Measurements from ENCODE around the gene AGBL2.
"Not testable (repeated sequence)": the region's sequence is repeated elsewhere in the genome, so short reads cannot be mapped to it uniquely, and the experiment has no call there.

Gene AGBL2

DNA sequence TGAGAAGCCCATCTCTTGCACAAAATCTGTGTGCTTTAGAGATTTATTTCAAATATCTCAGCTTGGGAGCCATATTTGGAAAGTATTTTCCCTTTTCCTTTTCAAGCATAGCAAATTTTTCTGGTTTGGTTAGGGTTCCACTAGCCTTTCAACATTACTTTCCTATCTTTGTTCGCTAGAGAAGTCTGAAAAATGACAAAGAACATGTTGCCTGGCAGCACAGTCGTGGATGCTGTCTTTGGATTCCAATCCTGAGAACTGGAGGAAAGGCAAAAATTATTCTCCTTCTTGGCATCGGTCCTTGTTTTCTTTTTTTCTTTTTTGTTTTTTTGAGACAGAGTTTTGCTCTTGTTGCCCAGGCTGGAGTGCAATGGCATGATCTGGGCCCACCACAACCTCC lies 65.9 kb downstream of the AGBL2 start:
- Histone ChIP-seq H3K27me3 (ENCODE audit: control insufficient read depth, insufficient read depth, low read length) (no peaks in the 10 kb centered on the region), H3K9ac (ENCODE audit: low read length) (no peak overlapping the region), H3K4me1 (ENCODE audit: control insufficient read depth, insufficient read depth, low read length) (no peaks in the 10 kb centered on the region), H3K4me3 (ENCODE audit: low read length) (no peak overlapping the region), H3K27ac (ENCODE audit: low read depth, low read length) (no peak overlapping the region), H3K36me3 (ENCODE audit: control insufficient read depth, insufficient read depth, low read length) (no peaks in the 10 kb centered on the region)

DNA sequence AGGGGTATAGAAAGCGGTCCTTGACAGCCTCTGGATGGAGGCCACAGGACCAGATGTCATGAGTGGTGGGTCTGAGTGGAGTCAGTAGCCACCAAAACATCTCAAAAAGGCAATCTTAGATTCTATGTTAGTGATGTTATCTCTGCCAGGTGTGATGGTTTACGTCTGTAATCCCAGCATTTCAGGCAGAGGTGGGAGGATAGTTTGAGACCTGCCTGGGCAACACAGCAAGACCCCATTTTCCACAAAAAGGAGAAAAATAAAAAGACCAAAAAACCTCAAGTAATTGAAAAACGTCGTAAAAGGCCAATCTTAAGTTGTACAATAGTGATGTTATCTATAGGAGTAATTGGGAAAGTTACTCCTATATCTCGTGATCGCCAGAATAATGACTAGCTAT lies 69.2 kb downstream of the AGBL2 start:
- no peak overlapping the region for H3K27ac ChIP-seq (ENCODE audit: low read depth, low read length)
- no peak overlapping the region for H3K4me3 ChIP-seq (ENCODE audit: low read length)
- H3K36me3 ChIP-seq (ENCODE audit: control insufficient read depth, insufficient read depth, low read length): no peaks in the 10 kb centered on the region
- H3K4me1 ChIP-seq (ENCODE audit: control insufficient read depth, insufficient read depth, low read length): peaks cover 8% of the 10 kb centered on the region
- no peak overlapping the region for H3K9ac ChIP-seq (ENCODE audit: low read length)
- no peaks in the 10 kb centered on the region for H3K27me3 ChIP-seq (ENCODE audit: control insufficient read depth, insufficient read depth, low read length)

DNA sequence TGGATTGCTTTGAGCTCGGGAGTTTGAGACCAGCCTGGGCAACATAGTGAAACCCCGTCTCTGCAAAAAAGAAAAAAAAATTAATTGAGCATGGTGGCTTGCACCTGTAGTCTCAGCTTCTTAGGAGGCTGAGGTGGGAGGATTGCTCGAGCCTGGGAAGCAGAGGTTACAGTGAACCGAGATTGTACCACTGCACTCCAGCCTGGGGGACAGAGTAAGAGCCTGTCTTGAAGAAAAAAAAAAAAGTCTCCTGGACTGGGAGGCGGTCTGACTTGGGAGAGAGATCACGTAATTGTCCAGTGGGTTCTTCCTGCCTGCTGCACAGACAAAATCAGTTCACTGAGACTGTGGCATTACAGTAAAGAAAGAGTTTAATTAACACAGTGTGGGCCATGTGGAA lies 69.7 kb downstream of the AGBL2 start:
- H3K36me3 ChIP-seq (ENCODE audit: control insufficient read depth, insufficient read depth, low read length): no peaks in the 10 kb centered on the region
- H3K4me3 ChIP-seq (ENCODE audit: low read length): no peak overlapping the region
- H3K27me3 ChIP-seq (ENCODE audit: control insufficient read depth, insufficient read depth, low read length): no peaks in the 10 kb centered on the region
- H3K4me1 ChIP-seq (ENCODE audit: control insufficient read depth, insufficient read depth, low read length): peaks cover 9% of the 10 kb centered on the region
- no peak overlapping the region for H3K9ac ChIP-seq (ENCODE audit: low read length)
- no peak overlapping the region for H3K27ac ChIP-seq (ENCODE audit: low read depth, low read length)

DNA sequence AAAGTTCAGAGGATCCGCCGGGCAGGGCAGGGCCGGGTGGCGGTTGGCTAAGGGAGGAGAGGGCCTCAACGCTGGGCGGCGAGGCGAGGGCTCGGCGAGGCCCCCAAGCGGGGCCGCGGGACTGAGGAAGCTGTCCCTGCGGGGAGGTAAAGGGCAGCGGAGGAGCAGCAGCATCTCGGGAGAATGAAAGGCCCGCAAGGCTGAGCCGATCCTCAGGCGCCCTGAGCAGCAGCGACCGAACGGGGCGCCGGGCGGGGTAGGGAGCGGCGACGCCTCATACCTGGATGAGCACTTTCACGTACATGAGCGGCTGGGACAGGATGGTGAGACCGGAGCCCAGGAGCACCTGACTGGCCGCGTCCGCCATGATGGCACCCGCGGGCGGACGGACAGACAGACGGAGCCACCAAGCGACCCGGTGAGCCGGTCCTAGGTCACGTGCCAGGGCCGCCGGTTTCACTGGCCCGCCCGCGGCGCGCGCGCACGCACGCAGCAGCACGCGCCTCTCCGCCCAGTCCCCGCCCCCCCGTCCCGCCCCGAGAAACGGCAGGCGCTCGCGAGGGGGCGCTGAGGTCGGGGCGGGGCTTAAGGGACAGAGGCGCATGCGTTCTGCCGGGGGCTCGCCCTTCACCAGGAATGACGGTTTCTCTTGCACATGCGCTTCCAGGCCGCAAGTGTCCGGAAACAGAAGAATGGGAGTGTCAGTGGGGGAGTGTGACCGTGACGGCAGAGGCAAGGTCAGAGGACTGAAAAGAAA lies 72.9 kb downstream of the AGBL2 start, which contains the start of gene MTCH2:
TSS of gene MTCH2 (minus strand) at position 461 of the 757 bp plus-strand sequence. CDS start at position 367, 94 bp downstream.
- H3K4me1 ChIP-seq (ENCODE audit: control insufficient read depth, insufficient read depth, low read length): peaks cover 9% of the 10 kb centered on the region
- peak within 1 kb of the TSS; percentile 90 for H3K9ac ChIP-seq (ENCODE audit: low read length)
- H3K4me3 ChIP-seq (ENCODE audit: low read length): peak within 1 kb of the TSS; percentile 92
- peak within 1 kb of the TSS; percentile 85 for H3K27ac ChIP-seq (ENCODE audit: low read depth, low read length)
- H3K27me3 ChIP-seq (ENCODE audit: control insufficient read depth, insufficient read depth, low read length): no peaks in the 10 kb centered on the region
- no peaks in the 10 kb centered on the region for H3K36me3 ChIP-seq (ENCODE audit: control insufficient read depth, insufficient read depth, low read length)

DNA sequence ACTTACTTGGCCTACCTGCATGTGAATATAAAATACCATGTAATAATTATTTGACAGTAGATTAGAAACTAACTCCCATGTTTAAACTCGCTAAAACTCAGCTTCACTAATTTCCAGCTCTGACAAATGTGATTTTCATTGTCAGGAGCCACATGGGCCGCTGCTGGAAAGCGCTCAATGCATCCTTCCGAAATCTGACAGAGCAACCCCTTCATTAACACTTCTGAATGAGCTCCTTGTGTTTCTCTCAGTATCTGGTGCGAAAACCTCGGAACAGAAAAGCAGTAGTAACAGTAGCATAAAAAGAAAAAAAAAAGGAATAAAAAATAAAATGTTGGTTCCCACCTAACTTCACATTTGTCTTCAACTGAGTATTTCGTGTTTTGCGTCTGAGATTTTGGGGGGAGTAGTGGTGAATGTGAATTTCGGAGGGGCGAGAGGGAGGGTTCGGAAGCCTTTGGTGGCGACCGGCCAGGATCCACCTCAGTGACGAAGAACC lies 73.5 kb downstream of the AGBL2 start:
- H3K4me1 ChIP-seq (ENCODE audit: control insufficient read depth, insufficient read depth, low read length): peaks cover 9% of the 10 kb centered on the region
- H3K36me3 ChIP-seq (ENCODE audit: control insufficient read depth, insufficient read depth, low read length): no peaks in the 10 kb centered on the region
- H3K27me3 ChIP-seq (ENCODE audit: control insufficient read depth, insufficient read depth, low read length): no peaks in the 10 kb centered on the region
- peak overlapping the region; percentile 90 for H3K9ac ChIP-seq (ENCODE audit: low read length)
- H3K27ac ChIP-seq (ENCODE audit: low read depth, low read length): peak overlapping the region; percentile 85
- H3K4me3 ChIP-seq (ENCODE audit: low read length): peak overlapping the region; percentile 92

DNA sequence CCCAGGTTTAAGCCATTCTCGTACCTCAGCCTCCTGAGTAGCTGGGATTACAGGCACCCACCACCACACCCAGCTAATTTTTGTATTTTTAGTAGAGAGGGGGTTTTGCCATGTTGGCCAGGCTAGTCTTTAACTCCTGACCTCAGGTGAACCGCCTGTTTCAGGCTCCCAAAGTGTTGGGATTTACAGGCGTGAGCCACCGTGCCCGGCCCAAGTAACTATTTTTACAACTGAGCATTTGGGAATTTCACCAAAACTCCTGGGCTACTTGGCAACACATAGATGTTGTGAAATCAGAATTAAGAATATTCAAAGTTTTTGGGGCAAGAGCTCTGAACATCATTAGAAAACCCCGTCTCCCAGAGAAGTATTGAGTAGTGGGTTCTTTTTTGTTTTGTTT lies 74.7 kb downstream of the AGBL2 start:
- not testable (repeated sequence) for H3K36me3 ChIP-seq (ENCODE audit: control insufficient read depth, insufficient read depth, low read length); H3K4me1 ChIP-seq (ENCODE audit: control insufficient read depth, insufficient read depth, low read length); H3K27me3 ChIP-seq (ENCODE audit: control insufficient read depth, insufficient read depth, low read length); H3K9ac ChIP-seq (ENCODE audit: low read length); H3K27ac ChIP-seq (ENCODE audit: low read depth, low read length); H3K4me3 ChIP-seq (ENCODE audit: low read length)

DNA sequence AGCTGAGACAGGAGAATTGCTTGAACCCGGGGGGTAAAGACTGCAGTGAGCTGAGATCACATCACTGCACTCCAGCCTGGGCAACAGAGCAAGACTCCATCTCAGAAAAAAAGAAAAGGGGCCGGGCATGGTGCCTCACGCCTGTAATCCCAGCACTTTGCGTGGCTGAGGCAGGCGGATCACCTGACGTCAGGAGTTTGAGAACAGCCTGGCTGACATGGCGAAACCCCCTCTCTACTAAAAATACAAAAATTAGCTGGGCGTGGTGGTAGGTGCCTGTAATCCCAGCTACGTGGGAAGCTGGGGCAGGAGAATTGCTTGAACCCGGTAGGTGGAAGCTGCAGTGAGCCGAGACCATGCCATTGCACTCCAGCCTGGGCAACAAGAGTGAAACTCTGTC lies 78.8 kb downstream of the AGBL2 start:
- H3K27ac ChIP-seq (ENCODE audit: low read depth, low read length); H3K9ac ChIP-seq (ENCODE audit: low read length); H3K4me1 ChIP-seq (ENCODE audit: control insufficient read depth, insufficient read depth, low read length); H3K27me3 ChIP-seq (ENCODE audit: control insufficient read depth, insufficient read depth, low read length); H3K4me3 ChIP-seq (ENCODE audit: low read length); H3K36me3 ChIP-seq (ENCODE audit: control insufficient read depth, insufficient read depth, low read length): not testable (repeated sequence)

DNA sequence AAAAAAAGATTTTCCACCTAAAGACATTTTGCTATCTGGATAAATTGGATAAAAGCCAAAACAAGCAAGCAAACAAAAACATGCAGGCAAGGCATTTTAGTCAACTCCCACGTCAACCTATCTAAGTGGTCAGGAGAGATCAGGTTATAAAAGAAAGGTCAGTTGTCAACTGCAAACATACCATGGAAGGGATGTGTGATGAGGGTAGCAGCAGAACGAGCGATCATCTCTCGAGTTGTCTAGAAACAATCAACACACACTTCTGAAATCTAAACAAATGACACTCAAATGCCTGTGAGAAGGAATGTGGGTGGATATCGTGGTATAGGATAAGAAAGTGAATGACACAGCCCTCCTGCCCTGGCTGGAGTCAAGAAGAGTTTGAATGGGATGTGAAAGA lies 83.7 kb downstream of the AGBL2 start:
- Histone ChIP-seq H3K4me3 (ENCODE audit: low read length) (no peak overlapping the region), H3K9ac (ENCODE audit: low read length) (no peak overlapping the region), H3K27me3 (ENCODE audit: control insufficient read depth, insufficient read depth, low read length) (no peaks in the 10 kb centered on the region), H3K27ac (ENCODE audit: low read depth, low read length) (no peak overlapping the region), H3K4me1 (ENCODE audit: control insufficient read depth, insufficient read depth, low read length) (no peaks in the 10 kb centered on the region), H3K36me3 (ENCODE audit: control insufficient read depth, insufficient read depth, low read length) (peaks cover 17% of the 10 kb centered on the region)

DNA sequence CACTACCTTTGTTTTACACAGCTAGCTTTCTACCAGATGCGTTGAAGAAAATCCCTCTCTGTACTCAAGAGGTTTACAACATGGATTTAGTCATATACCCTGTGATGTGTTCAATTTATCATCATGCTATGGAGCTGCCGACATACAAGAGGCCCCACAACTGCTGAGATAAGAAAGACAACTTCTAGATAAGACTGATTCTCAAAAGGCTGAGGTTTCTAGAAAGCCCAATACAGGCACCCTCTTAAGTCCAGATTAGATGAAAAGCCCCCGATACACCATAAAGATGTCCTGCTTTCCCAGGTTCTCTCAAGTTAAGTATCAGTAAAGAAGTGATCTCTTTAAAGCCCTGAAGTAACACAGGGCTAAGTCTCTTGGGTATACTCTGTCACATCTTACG lies 87.1 kb downstream of the AGBL2 start:
- no peak overlapping the region for H3K27ac ChIP-seq (ENCODE audit: low read depth, low read length)
- H3K4me1 ChIP-seq (ENCODE audit: control insufficient read depth, insufficient read depth, low read length): no peaks in the 10 kb centered on the region
- no peak overlapping the region for H3K9ac ChIP-seq (ENCODE audit: low read length)
- no peaks in the 10 kb centered on the region for H3K27me3 ChIP-seq (ENCODE audit: control insufficient read depth, insufficient read depth, low read length)
- peaks cover 20% of the 10 kb centered on the region for H3K36me3 ChIP-seq (ENCODE audit: control insufficient read depth, insufficient read depth, low read length)
- no peak overlapping the region for H3K4me3 ChIP-seq (ENCODE audit: low read length)

DNA sequence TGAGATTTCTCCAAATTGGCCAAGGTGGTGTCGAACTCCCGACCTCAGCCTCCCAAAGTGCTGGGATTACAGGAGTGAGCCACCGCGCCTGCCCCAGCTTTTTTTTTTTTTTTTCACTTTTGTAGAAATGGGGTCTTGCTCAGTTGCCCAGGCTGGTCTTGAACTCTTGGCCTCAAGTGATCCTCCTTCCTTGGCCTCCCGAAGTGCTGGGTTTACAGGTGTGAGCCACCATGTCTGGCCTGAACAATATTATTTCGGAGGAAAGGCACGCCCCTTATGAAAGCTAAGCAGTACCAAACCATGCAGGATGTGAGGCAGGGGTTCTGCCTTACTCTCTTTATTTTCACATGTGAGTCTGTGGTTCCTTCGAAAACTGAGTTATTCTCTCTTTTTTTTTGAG lies 88.9 kb downstream of the AGBL2 start:
- Histone ChIP-seq H3K9ac (ENCODE audit: low read length) (no peak overlapping the region), H3K27ac (ENCODE audit: low read depth, low read length) (no peak overlapping the region), H3K36me3 (ENCODE audit: control insufficient read depth, insufficient read depth, low read length) (peaks cover 24% of the 10 kb centered on the region), H3K27me3 (ENCODE audit: control insufficient read depth, insufficient read depth, low read length) (no peaks in the 10 kb centered on the region), H3K4me1 (ENCODE audit: control insufficient read depth, insufficient read depth, low read length) (no peaks in the 10 kb centered on the region), H3K4me3 (ENCODE audit: low read length) (no peak overlapping the region)

DNA sequence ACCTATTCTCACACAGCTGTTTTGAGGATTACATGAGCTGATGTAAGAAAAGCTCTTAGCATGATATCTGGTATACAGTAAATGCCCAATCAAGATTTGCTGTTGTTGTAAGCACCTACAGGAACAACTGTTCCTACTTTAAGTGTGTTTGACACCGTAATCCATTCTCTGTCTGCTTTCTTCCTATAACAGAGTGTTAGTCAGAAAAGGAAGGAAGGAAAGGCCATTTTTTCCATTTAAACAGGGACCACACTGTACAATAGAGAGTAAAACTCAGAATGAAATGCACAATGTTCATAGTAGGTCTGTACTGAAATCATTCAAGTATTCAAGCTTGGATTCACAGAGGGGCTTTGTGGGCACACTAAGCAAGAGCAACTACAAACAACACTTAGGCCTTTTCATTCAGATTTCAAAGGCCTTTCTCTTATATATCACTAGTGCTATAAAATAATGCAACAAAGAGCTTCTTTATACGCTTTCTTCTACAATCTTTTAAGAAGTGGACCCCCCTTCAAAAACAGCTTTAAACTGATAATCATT lies 94.3 kb downstream of the AGBL2 start:
- no peak overlapping the region for H3K4me3 ChIP-seq (ENCODE audit: low read length)
- no peaks in the 10 kb centered on the region for H3K4me1 ChIP-seq (ENCODE audit: control insufficient read depth, insufficient read depth, low read length)
- no peak overlapping the region for H3K9ac ChIP-seq (ENCODE audit: low read length)
- no peaks in the 10 kb centered on the region for H3K27me3 ChIP-seq (ENCODE audit: control insufficient read depth, insufficient read depth, low read length)
- H3K36me3 ChIP-seq (ENCODE audit: control insufficient read depth, insufficient read depth, low read length): peaks cover 13% of the 10 kb centered on the region
- H3K27ac ChIP-seq (ENCODE audit: low read depth, low read length): no peak overlapping the region

DNA sequence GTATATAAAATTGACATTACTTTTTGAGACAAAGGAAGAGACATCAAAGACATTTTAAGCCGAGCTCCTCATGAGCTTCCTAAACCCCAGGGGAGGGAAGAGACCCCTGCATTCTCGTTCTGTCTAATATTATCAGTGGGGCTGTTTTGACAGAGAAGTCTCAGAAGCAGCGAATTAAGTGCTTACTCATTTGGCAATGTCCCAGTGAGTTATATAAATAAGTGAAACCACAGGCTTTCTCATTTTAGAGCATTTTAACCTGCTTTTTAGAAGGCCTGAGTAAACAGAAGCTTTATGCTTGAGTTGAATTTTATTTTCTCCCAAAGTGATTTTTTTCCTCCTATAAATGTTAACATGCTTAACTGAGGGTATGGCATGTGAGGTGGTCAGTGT lies 97.8 kb downstream of the AGBL2 start:
- H3K4me1 ChIP-seq (ENCODE audit: control insufficient read depth, insufficient read depth, low read length): no peaks in the 10 kb centered on the region
- no peak overlapping the region for H3K4me3 ChIP-seq (ENCODE audit: low read length)
- no peak overlapping the region for H3K9ac ChIP-seq (ENCODE audit: low read length)
- H3K36me3 ChIP-seq (ENCODE audit: control insufficient read depth, insufficient read depth, low read length): peaks cover 4% of the 10 kb centered on the region
- no peaks in the 10 kb centered on the region for H3K27me3 ChIP-seq (ENCODE audit: control insufficient read depth, insufficient read depth, low read length)
- no peak overlapping the region for H3K27ac ChIP-seq (ENCODE audit: low read depth, low read length)

All from rectal smooth muscle tissue (tissue), 1 donor.